KG1 (cell line): Measurements from ENCODE around the gene CPA2.
"Not testable (repeated sequence)": the region's sequence is repeated elsewhere in the genome, so short reads cannot be mapped to it uniquely, and the experiment has no call there.

ENCODE experiments used
- DNase-seq: peaks from one replicate; lab custom pipeline; 2025; lab: John Stamatoyannopoulos, UW

Gene CPA2

DNA sequence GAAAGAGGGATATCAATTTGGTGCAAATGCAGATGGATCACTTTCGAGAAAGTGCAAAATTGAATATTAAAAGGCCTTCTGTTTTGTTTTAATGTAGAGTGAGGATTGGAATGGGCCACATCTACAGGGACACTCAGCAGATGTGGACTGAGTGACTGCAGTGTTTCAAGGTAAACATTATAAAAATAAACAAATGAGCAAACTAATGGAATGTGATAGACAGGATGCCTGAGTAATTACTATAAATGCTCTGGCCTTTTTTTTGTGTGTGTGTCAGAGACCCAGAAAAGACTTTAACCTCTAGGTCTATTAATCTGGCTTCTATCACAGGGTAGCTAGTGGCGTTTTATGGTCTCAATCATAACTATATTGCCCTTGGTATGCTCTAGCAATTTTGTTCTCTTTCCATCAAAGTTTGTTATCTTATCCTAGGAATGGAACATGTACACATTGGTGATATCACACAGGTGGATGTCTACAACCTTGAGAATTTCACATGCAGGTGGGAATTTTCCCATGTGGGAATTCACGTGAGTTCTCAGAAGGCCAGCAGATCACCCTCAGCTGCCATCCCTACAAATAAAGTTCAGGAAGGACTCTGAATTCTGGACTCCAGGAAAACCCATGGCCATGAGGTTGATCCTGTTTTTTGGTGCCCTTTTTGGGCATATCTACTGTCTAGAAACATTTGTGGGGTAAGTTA, at the start of gene CPA2:
Gene CPA2, plus strand, starts transcription at position 606 of the 703 bp plus-strand sequence. Its CDS starts 19 bp downstream, at position 625.
- no peak for DNase-seq

DNA sequence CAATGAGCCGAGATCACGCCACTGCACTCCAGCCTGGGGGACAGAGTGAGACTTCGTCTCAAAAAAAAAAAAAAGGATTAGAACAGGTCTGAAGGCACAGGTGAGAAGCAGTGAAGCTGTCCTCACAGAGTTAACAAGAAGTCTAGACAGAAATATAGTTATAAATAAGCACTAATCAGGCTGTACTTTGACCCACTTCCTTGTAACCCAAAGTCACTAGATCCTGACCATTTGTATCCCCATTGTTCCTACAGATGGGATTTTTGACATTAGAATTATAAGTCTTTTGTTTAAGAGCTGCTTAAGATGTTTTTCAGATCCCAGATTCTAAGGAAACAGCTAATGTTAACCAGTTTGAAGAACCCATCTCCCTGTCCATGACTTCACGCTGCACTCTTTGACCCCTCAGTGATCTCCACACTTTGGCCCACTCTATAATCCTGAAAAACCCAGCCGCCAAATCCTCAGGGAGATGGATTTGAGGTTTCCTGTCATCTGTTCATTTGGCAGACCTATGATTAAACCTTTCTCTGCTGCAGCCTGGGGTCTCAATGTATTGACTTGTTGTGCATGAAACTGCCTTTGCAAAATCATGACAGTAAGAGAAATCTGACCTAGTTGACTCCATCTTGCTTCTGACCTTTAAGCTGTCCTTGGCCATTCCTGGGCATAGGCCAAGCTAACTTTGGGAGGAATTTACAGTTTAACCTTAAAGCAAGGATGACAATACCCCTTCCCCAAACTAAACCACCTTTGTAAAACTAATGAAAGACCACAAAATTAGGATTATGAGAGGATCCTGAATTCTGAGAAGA, 47.6 kb upstream of the CPA2 start:
- DNase-seq = no peak

DNA sequence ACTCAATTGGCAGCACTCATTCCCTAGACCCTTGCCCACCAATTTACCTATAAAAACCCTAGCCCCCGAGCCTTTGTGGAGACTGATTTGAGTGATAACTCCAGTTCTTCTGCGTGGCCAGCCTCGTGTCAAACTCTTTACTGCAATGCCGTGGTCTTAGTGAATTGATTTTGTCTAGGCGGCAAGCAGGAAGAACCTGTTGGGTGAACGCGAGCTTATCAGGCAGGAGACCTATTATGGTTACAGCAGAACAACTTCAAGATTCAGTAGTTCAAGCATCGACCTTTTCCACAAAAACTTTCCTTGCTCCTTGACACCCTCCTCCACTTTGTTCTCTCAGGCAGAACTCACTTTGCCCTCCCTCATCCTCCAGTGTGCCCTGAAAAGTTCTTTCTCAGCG, 46.8 kb upstream of the CPA2 start:
- DNase-seq = no peak

DNA sequence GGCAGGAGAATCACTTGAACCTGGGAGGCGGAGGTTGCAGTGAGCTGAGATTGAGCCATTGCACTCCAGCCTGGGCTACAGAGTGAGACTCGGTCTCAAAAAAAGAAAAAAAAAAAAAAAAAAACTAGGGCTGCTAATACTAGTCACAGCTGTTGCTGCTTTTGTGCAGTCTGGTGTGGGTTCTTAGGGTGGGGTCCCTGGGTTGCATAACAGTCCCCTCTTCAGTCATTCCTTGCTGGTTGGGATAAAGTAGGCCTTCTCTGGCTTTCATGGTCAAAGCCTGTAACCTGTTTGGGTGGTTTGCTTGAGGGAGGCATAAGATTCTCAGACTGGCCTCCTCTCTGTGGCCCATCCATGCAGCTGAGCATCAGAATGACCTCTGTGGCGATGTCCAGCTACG, 44.9 kb upstream of the CPA2 start:
- DNase-seq = no peak

DNA sequence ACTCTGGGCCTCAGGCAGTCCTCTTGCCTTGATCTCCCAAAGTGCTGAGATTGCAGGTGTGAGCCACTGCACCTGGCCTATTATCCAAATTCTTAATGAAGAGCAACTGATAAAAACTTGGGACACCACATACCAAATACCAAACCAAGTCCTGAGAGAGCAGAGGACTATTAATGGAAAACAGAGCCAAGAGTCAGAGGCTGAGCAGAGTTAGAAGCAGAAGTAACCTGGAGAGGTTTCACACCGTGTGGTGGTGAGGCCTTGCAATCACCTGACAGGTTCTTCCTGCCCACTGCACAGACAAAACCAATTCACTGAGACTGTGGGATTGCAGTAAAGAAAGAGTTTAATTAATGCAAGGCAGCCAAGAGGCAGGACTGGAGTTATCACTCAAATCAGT, 43.0 kb upstream of the CPA2 start:
- no peak for DNase-seq

DNA sequence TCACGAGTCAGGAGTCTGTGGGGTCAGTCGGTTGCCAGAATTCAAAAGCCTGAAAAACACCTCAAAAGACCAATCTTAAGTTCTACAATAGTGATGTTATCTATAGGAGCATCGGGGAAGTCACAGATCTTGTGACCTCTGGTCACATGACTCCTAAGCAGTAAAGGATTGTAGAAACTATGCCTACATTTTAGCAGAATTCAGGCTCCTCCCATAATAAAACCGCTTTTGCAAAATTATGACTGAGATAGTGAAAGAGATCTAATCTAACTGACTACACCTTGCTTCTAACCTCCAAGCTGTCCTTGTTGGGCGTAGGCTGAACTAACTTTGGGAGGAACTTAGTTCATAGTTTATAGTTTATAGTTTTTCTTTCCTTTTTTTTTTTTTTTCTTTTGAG, 42.5 kb upstream of the CPA2 start:
- DNase-seq = no peak

DNA sequence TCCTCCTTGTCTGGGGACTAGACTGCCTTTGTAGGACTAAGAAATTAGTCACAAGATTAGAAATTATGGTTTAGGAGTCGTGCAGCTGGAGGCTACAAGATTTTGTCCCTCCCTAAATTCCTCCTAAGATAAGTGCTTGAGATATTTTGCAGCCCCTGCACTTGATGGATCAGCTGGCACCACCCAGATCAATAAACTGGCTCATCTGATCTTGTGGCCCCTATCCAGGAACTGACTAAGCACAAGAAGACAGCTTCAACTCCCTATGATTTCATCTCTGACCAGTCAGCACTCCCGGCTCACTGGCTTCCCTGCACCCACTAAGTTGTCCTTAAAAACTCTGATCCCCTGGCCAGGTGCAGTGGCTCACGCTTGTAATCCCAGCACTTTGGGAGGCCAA, 41.7 kb upstream of the CPA2 start:
- not testable (repeated sequence) for DNase-seq

DNA sequence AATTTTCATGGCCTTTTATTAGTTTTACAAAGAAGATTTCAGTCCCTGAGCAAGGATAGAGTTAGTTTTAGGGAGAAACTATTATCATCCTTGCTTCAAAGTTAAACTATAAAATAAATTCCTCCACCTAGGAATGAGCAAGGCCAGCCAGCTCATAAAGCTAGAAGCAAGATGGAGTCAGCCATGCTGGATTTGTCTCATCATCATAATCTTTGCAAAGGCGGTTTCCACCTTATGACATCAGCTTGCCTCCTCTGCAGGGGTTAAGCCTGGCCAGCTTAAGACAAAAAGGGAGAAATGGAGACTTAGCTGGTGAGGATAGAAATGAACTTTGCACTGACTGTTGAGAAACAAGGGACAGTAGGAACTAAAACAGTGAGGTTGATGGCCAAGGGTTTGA, 40.3 kb upstream of the CPA2 start:
- DNase-seq = no peak

DNA sequence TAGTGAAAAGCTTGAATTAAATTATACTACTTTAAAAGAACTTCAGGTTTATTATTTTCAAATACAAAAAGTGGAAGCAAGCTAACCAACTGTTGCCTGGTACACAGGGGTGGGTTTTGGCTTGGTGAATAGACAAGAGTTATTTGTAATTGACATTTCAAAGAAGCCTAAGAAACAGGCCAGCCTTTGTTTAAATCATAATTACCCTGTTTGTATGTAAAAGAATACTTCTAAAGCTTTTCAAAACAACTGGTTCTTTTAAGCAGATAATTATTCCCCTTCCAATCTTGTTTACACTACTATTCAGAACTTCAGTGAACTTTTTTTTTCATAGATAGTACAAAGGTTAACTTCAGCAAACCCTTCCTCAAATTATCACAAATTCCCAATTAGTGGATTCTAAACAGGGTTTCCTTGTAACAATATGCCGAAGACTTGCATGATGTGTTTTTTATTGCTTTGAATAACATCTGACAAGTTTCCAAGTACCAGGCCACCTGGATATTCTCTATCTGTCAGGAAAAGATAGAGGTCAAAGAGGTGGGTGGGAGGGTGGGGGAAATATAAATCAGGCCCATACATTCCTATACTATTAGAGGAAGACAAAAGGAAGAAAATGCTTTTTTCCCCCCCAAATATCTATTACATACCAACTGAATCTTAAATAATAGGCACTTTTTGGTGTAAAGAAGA, 38.6 kb upstream of the CPA2 start:
- DNase-seq = no peak

DNA sequence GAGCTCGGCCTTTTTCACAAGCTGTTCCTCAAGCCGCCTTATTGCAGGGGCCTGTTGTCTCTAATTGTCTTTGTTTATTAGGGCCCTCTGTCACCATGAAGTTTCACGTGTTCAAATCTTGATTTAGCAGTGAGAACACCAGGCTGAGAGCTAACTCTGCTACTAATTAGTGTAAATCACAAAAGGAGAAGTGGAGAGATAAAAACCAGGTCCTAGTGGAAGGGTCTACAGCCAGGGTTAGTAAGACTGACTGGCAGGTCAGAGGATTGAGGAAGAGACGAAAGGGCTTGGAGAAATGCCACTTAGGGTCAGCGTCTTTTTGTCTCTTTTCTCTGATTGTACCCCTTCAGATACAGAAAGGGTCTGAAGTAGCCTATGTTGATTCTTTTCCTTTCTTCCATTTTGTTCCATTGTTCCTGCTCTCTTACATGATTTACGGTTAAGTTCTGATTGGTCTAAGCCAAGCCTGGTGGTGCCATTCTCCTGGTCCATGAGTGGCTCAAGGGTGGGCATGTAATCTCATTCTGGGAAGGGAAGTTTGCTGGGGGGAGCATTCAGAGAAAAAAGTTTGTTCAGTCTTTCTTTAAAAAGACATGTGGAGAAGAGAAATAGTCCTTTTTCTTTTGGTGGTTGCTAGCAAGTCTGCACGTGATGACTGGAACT, 37.7 kb upstream of the CPA2 start:
- DNase-seq = no peak

DNA sequence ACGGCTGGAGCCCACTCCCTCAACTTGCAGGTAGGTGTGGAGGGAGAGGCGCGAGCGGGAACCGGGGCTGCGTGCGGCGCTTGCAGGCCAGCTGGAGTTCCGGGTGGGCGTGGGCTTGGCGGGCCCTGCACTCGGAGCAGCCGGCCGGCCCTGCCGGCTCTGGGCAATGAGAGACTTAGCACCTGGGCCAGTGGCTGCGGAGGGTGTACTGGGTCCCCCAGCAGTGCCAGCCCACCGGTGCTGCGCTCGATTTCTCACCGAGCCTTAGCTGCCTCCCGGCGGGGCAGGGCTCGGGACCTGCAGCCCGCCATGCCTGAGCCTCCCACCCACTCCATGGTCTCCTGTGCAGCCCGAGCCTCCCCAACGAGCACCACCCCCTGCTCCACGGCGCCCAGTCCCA, 36.7 kb upstream of the CPA2 start:
- not testable (repeated sequence) for DNase-seq

DNA sequence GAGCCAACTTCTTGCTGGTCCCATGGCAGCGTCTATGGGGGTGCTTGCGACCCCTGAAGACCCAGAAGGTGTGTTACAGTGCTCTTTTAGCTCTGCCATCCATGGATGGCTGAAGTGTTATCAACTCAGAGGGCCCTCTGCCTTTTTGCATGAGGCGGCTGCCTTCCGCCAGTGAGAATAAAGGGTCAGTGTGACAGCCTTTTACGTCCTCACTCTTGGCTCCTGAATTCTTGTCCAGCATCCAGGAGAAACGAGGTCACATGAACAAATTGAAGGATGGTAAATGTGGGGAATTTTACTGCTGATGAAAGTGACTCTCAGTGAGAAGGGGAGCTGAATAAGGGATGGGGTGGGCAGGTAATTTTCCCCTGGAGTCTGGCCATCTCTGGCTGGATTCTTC, 34.9 kb upstream of the CPA2 start:
- no peak for DNase-seq

DNA sequence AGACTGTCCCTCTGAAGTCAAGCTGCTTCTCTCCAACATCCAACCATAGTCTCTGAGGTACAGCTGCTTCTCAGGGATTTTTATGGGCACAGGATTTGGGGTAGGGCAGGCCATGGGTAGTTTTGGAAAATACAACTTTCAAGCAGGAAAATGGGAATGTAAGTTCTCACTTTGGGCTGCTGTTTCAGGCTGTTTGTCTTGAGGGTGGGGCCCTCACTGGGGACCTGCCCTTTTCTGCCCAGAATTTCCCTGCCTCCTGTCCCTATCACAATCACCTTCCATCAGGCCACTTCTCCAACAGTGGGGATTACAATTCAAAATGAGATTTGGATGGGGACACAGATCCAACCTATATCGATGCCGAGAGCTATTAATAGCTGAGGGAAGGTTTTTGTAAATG, 34.5 kb upstream of the CPA2 start:
- DNase-seq = no peak

DNA sequence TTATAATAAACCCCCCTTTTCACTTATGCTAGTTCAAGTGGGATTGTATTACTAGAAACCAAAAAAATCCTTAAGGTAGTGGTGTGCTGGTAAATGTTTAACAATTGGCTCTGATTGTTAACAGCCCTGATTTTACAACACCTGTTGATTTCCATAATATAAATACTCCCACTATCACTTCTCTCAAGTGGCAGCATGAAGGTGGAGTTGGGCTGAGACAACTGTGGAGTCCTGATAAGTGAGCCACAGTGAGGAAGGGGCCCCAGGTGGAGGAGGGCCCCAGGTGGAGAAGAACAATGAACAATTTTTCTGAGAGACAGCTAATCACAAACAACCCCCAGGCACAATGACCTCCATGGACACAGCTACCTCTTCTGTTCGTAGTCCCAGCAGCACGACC, 32.6 kb upstream of the CPA2 start:
- DNase-seq = no peak

DNA sequence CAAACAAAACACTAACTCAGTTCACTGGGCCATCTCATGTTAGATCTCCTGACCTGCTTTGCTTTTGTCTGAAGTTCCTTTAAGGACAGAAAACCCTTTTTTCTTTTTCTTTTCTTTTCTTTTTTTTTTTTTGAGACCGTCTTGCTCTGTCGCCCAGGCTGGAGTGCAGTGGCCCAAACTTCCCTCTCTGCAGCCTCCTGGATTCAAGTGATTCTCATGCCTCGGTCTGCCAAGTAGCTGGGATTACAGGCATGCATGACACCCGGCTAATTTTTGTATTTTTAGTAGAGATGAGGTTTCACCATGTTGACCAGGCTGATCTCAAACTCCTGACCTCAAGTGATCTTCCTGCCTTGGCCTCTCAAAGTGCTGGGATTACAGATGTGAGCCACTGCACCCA, 30.3 kb upstream of the CPA2 start:
- DNase-seq = not testable (repeated sequence)

DNA sequence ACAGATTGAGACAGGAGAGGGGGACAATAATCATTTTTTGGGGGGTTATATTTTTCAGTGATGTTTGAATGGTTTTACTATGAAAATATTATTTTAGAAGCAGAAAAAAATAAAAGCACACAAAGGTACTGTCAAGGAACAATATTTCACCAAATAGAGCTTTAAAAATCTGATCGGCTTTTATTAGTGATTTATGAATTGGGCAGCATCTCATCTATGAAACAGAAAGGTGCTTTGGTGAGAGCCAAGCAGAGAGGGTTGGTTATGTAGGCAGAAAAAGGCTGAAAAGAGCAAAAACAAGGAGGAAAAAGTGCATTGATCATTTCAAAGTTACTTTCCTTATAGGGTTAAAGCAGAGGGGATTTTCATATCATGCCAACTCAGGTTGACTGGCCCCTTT, 26.4 kb upstream of the CPA2 start:
- DNase-seq = no peak

DNA sequence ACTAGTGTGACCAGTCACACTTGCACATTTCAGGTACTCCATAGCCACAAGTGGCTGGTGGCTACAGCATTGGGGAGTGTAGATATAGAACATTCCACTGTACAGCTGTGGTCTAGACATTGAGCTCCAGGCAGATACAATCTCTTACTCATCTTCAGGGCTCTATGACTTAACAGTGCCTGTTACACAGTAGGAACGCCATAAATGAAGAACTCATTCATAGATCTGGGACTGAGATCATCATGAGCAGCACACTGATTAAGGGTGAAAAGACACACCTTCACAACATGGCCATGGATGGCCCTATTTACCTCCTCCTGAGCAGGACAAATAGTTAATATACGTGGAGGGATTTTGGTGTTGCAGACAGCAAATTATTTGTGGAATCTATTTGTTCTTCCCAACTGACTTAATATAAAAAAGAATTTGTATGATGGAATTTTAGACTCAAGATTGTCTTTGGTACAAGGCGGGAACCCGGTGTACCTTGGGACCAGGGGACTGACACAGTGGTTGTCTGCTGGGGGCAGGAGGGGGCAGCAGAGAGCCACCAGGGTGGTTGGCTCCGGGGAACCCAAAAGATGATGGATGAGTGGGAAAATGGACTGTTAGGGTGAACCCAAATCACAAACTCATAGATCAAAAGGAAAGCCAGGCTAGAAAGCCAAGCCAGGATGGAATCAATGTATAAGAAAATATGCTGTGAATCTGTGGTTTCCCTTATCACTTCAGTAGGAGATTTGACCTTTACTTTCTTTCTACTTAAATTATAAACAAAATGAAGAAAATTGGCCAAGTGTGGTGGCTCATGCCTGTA, 24.3 kb upstream of the CPA2 start:
- peak; percentile 2 for DNase-seq

DNA sequence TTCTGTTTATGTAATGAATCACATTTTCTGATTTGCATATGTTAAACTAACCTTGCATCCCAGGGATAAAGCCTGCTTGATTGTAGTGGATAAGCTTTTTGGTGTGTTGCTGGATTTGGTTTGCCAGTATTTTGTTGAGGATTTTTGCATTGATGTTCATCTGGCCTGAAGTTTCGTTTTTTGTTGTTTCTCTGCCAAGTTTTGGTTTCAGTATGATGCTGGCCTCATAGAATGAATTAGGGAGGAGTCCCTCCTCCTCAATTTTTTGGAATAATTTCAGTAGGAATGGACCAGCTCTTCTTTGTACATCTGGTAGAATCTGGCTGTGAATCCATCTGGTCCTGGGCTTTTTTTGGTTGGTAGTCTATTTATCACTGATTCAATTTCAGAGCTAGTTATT, 23.2 kb upstream of the CPA2 start:
- DNase-seq = not testable (repeated sequence)

DNA sequence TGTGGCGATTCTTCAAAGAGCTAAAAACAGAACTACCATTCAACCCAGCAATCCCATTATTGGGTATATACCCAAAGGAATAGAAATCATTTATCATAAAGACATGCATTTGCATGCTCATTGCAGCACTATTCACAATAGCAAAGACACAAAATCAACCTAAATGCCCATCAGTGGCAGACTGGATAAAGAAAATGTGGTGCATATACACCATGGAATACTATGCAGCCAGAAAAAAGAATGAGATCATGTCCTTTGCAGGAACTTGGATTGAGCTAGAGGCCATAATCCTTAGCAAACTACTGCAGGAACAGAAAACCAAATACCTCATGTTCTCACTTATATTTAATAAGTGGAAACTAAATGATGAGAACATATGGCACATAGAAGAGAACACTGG, 20.2 kb upstream of the CPA2 start:
- DNase-seq = not testable (repeated sequence)

DNA sequence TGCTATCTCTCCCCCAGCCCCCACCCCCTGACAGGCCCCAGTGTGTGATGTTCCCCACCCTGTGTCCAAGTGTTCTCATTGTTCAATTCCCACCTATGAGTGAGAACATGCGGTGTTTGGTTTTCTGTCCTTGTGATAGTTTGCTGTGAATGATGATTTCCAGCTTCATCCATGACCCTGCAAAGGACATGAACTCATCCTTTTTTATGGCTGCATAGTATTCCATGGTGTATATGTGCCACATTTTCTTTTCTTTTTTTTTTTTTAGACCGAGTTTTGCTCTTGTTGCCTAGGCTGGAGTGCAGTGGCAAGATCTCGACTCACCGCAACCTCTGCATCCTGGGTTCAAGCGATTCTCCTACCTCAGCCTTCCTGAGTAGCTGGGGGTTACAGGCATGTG, 17.8 kb upstream of the CPA2 start:
- DNase-seq = not testable (repeated sequence)

DNA sequence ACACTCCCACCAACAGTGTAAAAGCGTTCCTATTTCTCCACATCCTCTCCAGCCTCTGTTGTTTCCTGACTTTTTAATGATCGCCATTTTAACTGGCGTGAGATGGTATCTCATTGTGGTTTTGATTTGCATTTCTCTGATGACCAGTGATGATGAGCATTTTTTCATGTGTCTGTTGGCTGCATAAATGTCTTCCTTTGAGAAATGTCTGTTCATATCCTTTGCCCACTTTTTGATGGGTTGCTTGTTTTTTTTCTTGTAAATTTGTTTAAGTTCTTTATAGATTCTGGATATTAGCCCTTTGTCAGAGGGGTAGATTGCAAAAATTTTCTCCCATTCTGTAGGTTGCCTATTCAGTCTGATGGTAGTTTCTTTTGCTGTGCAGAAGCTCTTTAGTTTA, 17.0 kb upstream of the CPA2 start:
- not testable (repeated sequence) for DNase-seq

DNA sequence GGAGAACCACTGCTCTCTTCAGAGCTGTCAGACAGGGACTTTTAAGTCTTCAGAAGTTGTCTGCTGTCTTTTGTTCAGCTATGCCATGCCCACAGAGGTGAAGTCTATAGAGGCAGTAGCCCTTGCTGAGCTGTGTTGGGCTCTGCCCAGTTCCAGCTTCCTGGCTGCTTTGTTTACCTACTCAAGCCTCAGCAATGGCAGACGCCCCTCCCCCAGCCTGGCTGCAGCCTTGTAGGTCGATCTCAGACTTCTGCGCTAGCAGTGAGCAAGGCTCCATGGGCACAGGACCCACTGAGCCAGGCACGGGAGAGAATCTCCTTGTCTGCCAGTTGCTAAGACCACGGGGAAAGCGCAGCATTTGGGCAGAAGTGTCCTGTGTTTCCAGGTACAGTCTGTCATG, 12.1 kb upstream of the CPA2 start:
- no peak for DNase-seq
